Omental fat pad (tissue), 4 donors: ENCODE results near the gene SEPTIN5. TPM values are rescaled to one million over a fixed set of nuclear protein-coding genes. Genes with fewer than 3 reads are reported as not detected.

Source experiments
- ATAC-seq: fragments of 150-250 bp; one replicate; pipeline ENCODE4 v1.9.1; 2016; ENCODE audit warnings: mild to moderate bottlenecking, moderate library complexity; ENCODE audit not compliant: low FRiP score
- DNase-seq: peaks from one replicate; pipeline ENCODE4 v3.0.0-alpha.2; 2019; ENCODE audit warnings: low spot score
- total RNA-seq, 4 donors: library from RNA; depleted of rRNA; stranded (reverse); fragments of >200 nt; gene quantifications; one replicate each; pipeline ENCODE4 v1.1.0, GENCODE V29; 2016
- TF ChIP-seq, protein P1 (sequence below), 3 donors: fragments of 450-650 bp; IDR thresholded peaks; one replicate each; pipeline ENCODE4 v1.5.1; 2016 to 2017; ENCODE audit warnings: antibody characterized with exemption in 3 of 3, mild to moderate bottlenecking in 3 of 3, moderate library complexity in 2 of 3

The SEPTIN5 gene
- total RNA-seq, 4 donors from 2014 or later = 3.7 to 19.1 (median 5.9) TPM

- no peak for DNase-seq
- no peak for ATAC-seq
- TF ChIP-seq, protein P1, sequence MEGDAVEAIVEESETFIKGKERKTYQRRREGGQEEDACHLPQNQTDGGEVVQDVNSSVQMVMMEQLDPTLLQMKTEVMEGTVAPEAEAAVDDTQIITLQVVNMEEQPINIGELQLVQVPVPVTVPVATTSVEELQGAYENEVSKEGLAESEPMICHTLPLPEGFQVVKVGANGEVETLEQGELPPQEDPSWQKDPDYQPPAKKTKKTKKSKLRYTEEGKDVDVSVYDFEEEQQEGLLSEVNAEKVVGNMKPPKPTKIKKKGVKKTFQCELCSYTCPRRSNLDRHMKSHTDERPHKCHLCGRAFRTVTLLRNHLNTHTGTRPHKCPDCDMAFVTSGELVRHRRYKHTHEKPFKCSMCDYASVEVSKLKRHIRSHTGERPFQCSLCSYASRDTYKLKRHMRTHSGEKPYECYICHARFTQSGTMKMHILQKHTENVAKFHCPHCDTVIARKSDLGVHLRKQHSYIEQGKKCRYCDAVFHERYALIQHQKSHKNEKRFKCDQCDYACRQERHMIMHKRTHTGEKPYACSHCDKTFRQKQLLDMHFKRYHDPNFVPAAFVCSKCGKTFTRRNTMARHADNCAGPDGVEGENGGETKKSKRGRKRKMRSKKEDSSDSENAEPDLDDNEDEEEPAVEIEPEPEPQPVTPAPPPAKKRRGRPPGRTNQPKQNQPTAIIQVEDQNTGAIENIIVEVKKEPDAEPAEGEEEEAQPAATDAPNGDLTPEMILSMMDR (IDR thresholded peaks at IDR 0.05) = no peak
Measured at GRCh38 chr22:19681863-19682245, 32.4 kb upstream of the SEPTIN5 start.

GRCh38 chr22:19686946-19687345, 27.4 kb upstream of the SEPTIN5 start:
- DNase-seq (no peak), ATAC-seq (no peak)
- TF ChIP-seq, protein P1 (IDR thresholded peaks at IDR 0.05) = no peak

DNA sequence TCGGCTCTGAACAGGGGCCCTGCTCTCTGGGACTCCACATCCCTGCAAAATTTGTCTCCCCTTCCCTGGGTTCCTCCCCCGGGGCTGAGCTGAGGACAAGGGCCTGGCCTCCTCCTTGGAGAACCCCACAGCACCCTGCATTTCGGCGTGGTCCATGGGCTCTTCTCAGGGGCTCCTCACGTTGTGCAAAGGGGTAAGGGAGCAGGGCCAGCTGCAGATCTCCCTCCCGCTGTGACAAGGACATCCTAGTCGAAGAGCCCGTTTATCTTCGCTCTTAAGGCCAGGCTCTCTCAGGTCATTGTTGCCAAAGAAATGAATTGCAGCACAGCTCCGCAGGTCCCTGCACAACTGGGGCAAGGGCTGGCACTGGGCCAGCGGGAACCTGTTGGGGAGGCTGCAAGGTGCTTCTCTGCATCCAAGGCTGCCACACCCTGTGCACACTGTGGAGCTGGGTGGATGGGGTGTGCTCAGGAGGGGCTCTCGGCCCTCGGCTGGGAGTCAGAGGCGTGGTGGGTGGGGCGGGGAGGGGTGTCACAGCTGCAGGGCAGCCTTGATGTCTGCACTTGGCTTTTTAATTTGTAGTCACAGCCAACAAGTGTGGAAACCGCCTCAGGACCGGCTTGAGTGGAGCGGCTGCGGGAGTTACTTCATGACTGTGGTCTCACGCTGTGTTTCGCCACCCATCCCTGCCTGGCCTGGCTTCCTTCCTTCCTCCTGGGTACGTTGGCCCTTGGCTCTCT, 26.6 kb upstream of the SEPTIN5 start:
- TF ChIP-seq, protein P1 (IDR thresholded peaks at IDR 0.05) = no peak
- ATAC-seq (no peak), DNase-seq (no peak)

DNA sequence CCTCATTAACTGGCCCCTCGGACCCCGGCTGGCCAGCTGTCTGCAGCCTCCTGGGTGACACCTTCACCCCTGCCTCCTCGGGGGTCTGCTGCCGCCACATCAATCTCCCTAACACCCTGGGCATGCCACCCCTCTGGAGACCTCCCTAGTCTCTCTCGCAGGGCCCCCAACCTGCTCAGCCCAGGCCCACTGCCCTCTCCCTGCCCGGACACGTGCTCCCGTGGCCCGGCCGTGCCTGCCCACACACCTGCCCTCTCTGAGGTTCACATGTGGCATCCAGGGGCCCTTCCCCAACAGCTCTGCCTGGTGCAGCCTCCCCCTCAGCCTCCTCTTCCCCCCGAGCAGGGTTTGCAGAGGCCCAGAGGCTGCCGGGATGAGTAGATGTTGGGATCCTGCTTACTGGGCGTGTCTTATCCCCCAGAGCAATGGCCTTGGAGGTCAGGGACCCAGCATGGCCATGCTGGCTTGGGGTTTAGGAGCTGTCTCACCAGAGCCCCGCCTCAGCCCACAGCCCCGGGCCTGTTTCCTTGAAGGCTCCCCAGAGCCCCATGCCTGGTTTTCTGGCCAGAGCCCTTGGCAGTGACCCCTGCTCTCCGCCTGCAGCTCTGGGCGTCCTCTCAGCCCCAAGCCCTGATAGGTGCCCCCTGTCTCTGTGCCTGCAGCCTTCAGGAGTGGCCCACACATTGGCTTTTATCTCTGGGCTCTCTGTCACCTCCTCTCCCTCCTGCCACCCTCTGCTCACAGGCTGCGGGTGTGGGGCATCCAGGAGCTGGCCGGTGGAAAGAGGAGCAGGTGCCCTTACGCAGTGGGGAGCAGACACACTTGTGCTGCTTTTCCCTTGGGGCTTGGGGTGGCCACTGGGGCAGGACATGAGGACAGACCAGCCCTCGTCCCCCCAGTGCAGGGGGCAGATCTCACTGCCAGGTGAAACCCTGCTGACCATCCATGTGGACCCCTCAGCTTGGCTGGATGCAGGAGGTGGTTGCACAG, 25.7 kb upstream of the SEPTIN5 start:
- DNase-seq (no peak), ATAC-seq (peak; percentile 28)
- TF ChIP-seq, protein P1 (IDR thresholded peaks at IDR 0.05) = no peak

- no peak for ATAC-seq
- DNase-seq = no peak
Measured at GRCh38 chr22:19689408-19689807, 24.9 kb upstream of the SEPTIN5 start.

DNA sequence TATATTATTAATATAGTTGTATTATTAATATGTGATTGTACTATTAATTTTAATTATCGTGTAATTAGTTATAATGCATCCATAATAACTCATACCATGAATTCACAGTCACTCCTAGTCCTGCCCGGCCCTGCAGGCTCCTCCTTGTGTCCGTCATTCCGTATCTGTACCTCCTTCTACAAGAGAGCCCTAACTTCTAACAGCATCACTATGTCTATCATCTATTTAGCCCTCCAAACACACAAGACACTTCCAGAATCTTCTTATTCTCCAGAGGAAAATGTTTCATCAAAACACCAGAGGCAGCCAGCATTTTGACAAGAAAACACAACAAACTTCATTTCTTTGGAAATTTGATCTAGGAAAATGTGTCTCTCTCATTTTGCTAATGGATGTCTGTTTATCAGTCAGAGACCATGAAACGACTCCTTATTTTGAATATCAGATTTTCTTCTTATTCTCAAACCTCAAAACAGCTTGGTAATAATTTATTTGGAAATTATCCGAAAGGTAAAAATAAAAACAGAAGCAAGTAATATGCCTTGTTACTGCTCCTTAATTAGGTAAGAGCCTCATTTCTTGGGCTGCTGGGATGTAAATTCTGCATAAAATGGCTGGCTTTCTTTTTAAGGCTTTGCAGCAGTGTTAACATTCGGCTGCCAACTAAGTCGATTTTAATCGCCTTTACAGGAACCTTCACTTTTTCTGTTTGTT, 23.1 kb upstream of the SEPTIN5 start:
- TF ChIP-seq, protein P1 (IDR thresholded peaks at IDR 0.05) = no peak
- no peak for DNase-seq

More at GRCh38 chr22:19689408-19689807, 24.9 kb upstream of the SEPTIN5 start:
- TF ChIP-seq, protein P1 (IDR thresholded peaks at IDR 0.05) = no peak

More for the DNA sequence above, 23.1 kb upstream of the SEPTIN5 start:
- ATAC-seq = no peak
